Stomach smooth muscle (tissue), 2 donors: ENCODE data around the gene SP5.
"Not testable (repeated sequence)": the region's sequence is repeated elsewhere in the genome, so short reads cannot be mapped to it uniquely, and the experiment has no call there.

Experiments
- H3K27ac ChIP-seq: one replicate; pipeline ENCODE4 v1.7.0; 2013; ENCODE audit warnings: mild to moderate bottlenecking, low read length, inconsistent platforms
- H3K27me3 ChIP-seq, 2 donors: one replicate each; pipeline ENCODE4 v1.7.0; 2013; ENCODE audit warnings: low read length in 2 of 2; ENCODE audit not compliant: insufficient read depth in 2 of 2, control insufficient read depth in 1 of 2
- H3K36me3 ChIP-seq, 2 donors: one replicate each; pipeline ENCODE4 v1.7.0; 2013; ENCODE audit warnings: low read length in 2 of 2; ENCODE audit not compliant: control insufficient read depth in 2 of 2, insufficient read depth in 2 of 2
- H3K4me1 ChIP-seq: one replicate; pipeline ENCODE4 v1.7.0; 2013; ENCODE audit warnings: low read length; ENCODE audit not compliant: control insufficient read depth, insufficient read depth
- H3K4me3 ChIP-seq, 2 donors: one replicate each; pipeline ENCODE4 v1.7.0; 2013; ENCODE audit warnings: low read length in 2 of 2
- H3K9ac ChIP-seq, 2 donors: one replicate each; pipeline ENCODE4 v1.7.0; 2013; ENCODE audit warnings: low read length in 2 of 2, mild to moderate bottlenecking in 1 of 2
- H3K9me3 ChIP-seq, 2 donors: one replicate each; pipeline ENCODE4 v1.7.0; 2013; ENCODE audit warnings: low read length in 2 of 2; ENCODE audit not compliant: control insufficient read depth in 2 of 2
- donor health status: healthy.
- donor health status: Pancreatic carcinoma.

The SP5 gene

DNA sequence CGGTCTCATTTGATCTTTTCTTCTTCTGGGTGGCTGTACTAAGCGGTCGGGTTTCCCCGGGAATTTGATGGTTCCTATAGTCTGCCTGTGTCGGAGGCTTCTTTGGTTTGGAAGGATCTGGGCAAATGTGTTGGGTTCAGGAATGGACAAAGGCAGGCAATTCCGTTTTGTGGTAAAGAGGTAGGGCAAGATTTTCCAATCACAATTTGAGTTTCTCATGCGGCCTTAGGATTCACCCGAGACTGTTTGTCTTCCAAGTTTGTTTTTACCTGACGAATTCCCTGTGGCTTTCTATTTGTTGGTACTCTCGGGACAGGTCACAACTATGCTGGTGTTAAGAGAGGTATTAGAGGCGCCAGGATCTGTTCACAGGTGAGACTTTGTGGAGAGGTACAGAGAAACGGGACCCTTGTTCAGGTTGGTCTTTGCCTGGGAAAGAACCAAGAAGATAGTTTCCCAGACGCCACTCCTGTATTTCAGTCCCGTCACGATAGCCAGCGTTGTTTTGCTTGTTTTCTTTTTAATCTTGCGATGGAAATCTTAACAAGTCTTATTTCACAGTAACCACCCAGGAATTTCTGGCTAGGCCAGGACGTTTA, 3.0 kb downstream of the SP5 start:
- Histone ChIP-seq H3K4me3 (no peak overlapping the region), H3K9me3 (no peaks in the 10 kb centered on the region), H3K27ac (no peak overlapping the region)

DNA sequence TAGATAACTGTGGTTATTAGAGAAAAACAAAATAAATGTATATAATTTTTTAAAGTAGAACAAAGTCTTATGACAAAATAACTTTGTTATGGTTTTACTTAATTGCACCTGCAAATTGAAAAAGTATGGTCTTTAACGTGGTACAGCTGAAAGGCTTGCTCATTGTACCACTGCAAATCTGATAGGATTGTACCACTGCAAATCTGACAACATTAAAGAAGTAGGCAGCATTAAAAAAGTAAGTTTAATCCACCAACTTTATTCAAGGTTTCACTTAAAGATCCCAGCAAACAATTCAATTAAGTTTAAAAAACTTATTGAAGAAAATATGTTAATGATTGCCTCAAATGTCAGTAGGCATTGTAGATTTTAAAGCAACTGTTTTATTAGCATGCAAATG, 4.7 kb downstream of the SP5 start:
- peaks cover 23 to 49% of the 10 kb centered on the region in 2 donors for H3K27me3 ChIP-seq
- H3K36me3 ChIP-seq: no peaks in the 10 kb centered on the region
- no peak overlapping the region for H3K4me3 ChIP-seq
- H3K27ac ChIP-seq: no peak overlapping the region
- H3K9me3 ChIP-seq: no peaks in the 10 kb centered on the region
- peaks cover 20% of the 10 kb centered on the region for H3K4me1 ChIP-seq
- H3K9ac ChIP-seq: no peak overlapping the region

More for the DNA sequence above, 3.0 kb downstream of the SP5 start:
- Histone ChIP-seq H3K4me1 (peaks cover 34% of the 10 kb centered on the region), H3K27me3 (peaks cover 32 to 66% of the 10 kb centered on the region in 2 donors), H3K36me3 (no peaks in the 10 kb centered on the region), H3K9ac (no peak overlapping the region)

DNA sequence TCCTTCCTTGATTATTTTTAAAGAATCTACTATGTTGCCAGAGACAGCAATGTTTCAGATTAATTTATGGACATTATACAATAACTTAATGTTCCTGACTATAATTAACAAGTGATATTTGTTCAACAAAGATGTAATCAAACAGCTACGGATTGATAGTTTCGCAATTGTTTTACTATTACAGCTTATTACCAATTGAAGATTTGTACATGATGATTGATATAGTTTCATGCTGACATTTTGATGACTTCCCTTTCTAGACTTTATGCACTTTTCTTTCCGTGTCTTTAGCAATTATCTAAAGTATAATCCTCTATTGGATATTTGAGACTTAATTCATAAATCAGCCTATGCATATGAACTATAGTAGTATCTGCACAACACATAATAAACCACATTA, 6.5 kb downstream of the SP5 start:
- Histone ChIP-seq H3K4me1 (peaks cover 8% of the 10 kb centered on the region), H3K27me3 (peaks cover 18 to 32% of the 10 kb centered on the region in 2 donors)

DNA sequence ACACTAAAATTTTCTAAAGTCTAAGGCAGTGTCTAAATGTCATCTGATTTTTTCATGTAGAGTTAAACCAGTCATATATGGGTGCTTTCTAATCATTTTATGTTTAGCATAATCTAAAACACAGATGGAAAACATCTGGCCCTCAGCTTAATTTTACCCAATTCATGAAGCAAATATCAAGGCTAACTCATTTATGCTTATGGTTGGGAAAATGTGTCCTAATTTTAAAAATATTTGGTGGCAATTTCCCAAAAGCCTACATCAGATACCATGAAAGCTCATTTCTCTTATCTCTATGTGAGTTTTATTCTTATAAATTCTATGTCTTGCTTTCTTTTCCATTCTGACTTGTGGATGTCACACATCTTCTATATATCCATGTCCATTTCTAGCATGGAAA, 7.2 kb downstream of the SP5 start:
- H3K9me3 ChIP-seq: no peaks in the 10 kb centered on the region
- no peak overlapping the region for H3K4me3 ChIP-seq

More for the DNA sequence above, 6.5 kb downstream of the SP5 start:
- Histone ChIP-seq H3K27ac (no peak overlapping the region), H3K4me3 (no peak overlapping the region), H3K9me3 (no peaks in the 10 kb centered on the region), H3K36me3 (no peaks in the 10 kb centered on the region), H3K9ac (no peak overlapping the region)

DNA sequence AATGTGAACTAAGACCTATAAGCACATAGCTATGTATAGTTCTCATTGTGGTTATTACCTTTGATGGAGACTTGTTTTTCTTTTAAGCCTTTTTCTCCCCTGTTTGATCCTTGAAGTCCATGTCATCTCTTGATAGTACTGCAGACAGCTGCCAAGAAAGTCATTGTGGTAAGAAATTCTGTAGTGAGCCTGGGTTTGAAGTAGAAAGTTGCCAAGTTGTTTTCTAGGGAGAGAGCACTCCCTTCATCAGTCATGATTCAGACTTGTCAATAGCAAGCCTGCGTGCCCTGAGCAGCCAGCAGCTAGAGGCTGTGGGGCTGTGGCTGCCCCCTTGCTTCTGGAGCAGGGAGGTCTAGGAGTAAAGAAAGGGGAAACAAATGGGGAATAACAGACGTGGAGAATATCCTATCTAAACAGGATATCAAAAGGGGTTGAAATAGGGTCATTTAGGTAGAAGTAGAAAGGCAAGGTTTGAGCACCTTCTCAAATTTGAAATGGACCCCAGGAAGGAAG, 8.4 kb downstream of the SP5 start:
- no peak overlapping the region for H3K4me3 ChIP-seq
- H3K9me3 ChIP-seq: no peaks in the 10 kb centered on the region
- no peak overlapping the region for H3K27ac ChIP-seq
- no peaks in the 10 kb centered on the region for H3K36me3 ChIP-seq
- H3K27me3 ChIP-seq: peaks cover 2 to 15% of the 10 kb centered on the region in 2 donors
- H3K9ac ChIP-seq: no peak overlapping the region
- H3K4me1 ChIP-seq: no peaks in the 10 kb centered on the region

More for the DNA sequence above, 7.2 kb downstream of the SP5 start:
- H3K9ac ChIP-seq: no peak overlapping the region
- peaks cover 14 to 26% of the 10 kb centered on the region in 2 donors for H3K27me3 ChIP-seq
- H3K36me3 ChIP-seq: no peaks in the 10 kb centered on the region
- no peak overlapping the region for H3K27ac ChIP-seq
- peaks cover 2% of the 10 kb centered on the region for H3K4me1 ChIP-seq

DNA sequence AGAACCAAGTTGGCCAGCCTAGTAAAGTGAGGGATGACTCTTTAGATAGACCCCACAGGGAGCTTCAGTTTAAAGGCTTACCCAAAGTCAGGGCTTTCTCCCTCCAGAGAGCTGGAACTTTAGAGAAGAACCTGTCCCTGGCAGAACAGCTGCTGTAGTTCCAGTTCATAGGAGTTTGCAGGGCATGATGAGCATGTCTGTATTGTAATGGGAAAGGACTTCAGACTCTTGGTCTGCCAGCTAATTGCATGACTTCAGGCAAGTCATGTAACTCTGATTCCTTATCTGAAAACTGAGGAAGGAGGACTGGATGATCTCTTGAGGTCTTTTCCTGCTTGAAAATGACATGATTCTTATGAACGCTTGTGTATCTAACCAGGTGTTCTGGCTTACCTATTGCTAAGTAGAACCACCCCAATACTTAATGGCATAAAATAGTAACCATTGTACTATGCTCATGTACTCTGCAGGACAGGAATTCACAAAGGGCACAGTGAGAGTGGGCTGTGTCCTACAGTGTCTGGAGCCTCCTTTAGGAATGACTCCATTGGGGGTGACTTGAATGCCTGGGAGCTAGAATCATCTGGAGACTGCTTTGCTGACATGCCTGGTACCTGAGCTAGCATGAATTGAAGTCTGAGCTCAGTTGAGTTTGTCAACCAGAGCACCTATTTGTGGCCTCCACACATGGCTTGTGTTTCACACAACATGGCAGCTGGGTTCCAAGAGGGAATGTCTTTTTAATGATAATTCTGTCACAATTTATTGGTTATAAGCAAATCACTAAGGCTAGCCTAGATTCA, 18.9 kb downstream of the SP5 start:
- Histone ChIP-seq H3K4me3 (no peak overlapping the region), H3K36me3 (no peaks in the 10 kb centered on the region), H3K27me3 (no peaks in the 10 kb centered on the region), H3K9me3 (peaks cover 0 to 3% of the 10 kb centered on the region in 2 donors), H3K4me1 (no peaks in the 10 kb centered on the region), H3K27ac (no peak overlapping the region), H3K9ac (no peak overlapping the region)

DNA sequence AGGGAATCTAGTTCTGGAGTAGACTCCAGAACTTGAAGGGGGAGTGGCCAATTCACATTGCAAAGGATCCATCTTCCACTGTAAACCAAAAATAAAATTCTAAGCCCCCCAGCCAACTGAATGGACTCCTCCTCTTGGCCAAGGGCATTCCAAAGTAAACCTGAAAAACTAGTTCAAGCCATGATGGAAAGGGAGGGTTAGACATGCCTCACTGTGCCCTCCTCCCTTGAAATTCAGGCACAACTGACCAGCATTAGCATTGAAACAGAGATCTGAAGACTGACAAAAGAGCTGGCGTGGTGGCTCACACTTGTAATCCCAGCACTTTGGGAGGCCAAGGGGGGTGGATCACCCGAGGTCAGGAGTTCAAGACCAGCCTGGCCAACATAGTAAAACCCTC, 19.5 kb downstream of the SP5 start:
- not testable (repeated sequence) for H3K27me3 ChIP-seq, H3K36me3 ChIP-seq, H3K9me3 ChIP-seq, H3K4me3 ChIP-seq, H3K9ac ChIP-seq, H3K4me1 ChIP-seq, H3K27ac ChIP-seq

DNA sequence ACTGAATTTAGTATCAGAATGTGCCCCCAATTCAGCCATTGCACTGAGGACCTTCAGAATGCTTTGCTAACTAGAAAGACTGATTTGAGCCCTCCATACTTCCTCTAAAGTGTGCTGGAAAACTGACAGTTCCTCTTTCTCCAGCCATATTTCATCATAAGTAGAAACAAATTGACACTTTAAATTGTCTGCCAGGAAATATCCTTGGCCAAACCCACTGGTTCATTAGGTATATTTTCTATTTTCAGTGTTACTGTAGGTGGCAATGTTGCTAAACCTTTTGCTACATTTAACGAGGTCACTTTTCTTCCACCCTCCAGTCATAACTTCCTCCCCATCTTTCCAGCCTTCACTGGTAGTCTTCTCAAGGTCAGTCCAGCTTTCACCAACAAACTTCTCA, 21.5 kb downstream of the SP5 start:
- H3K36me3 ChIP-seq: no peaks in the 10 kb centered on the region
- no peak overlapping the region for H3K27ac ChIP-seq
- H3K27me3 ChIP-seq: no peaks in the 10 kb centered on the region
- H3K9me3 ChIP-seq: peaks cover 0 to 3% of the 10 kb centered on the region in 2 donors
- no peak overlapping the region for H3K4me3 ChIP-seq
- no peaks in the 10 kb centered on the region for H3K4me1 ChIP-seq
- H3K9ac ChIP-seq: no peak overlapping the region

DNA sequence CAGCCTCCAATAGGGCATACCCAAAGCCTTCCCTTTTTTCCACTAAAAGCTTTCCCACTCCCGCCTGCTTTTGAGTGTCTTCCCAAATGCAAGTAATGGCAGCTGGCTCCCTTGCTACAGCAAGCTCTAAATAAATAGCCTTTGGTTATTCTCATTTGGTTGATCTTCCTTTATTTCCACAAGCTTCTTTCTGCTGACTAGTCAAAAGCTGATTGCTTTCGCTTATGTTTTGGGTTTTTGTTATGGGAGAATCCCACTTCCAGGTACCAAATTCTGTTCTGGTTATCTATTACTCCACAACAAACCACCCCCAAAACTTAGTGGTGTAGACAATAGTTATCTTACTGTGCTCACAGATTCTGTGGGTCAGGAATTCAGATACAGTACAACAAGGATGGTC, 22.3 kb downstream of the SP5 start:
- Histone ChIP-seq H3K27ac (no peak overlapping the region), H3K9me3 (peaks cover 0 to 3% of the 10 kb centered on the region in 2 donors), H3K9ac (no peak overlapping the region), H3K27me3 (peaks cover 0 to 3% of the 10 kb centered on the region in 2 donors), H3K4me1 (no peaks in the 10 kb centered on the region), H3K36me3 (no peaks in the 10 kb centered on the region), H3K4me3 (no peak overlapping the region)

DNA sequence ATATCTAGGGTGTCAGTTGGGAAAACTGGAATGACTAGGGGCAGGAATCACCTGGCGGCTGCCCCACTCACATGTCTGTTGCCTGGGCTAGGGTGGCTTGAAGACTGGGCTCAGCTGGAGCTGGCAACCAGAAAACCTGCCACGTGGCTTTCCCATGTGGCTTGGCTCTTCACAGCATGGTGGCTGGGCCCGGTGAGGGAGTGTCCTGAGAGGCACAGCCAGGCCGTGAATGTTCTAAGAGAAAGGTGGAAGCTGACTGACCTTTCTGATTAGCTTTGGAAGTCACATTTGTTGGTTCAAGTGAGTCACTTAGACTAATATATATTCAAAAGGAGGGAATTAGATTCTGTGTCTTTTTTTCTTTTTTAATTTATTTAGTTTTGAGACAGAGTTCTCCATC, 22.7 kb downstream of the SP5 start:
- Histone ChIP-seq H3K4me3 (no peak overlapping the region), H3K4me1 (no peaks in the 10 kb centered on the region), H3K27ac (no peak overlapping the region), H3K9ac (no peak overlapping the region), H3K27me3 (peaks cover 0 to 3% of the 10 kb centered on the region in 2 donors), H3K9me3 (peaks cover 0 to 3% of the 10 kb centered on the region in 2 donors), H3K36me3 (no peaks in the 10 kb centered on the region)

DNA sequence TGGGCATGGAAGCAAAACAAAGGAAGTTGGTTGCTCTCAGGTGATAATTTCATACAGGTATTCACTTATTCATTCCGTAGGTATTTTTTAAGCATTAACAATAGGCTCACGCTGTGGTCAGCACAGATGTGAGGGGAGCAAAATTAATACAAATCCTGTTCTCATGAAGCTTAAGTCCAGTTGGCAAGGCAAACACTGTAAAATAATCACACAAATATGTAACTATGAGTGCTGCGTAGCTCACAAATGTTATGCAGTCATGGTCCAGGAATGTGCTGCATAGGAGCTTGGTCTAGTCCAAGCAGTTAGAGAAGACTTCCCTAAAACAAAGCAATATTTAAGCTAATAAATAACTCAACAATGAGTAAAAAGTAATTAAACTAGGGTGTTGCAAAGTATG, 23.9 kb downstream of the SP5 start:
- H3K27ac ChIP-seq: no peak overlapping the region
- no peaks in the 10 kb centered on the region for H3K4me1 ChIP-seq
- peaks cover 0 to 3% of the 10 kb centered on the region in 2 donors for H3K9me3 ChIP-seq
- no peak overlapping the region for H3K4me3 ChIP-seq
- peaks cover 3 to 4% of the 10 kb centered on the region in 2 donors for H3K27me3 ChIP-seq
- no peaks in the 10 kb centered on the region for H3K36me3 ChIP-seq
- no peak overlapping the region for H3K9ac ChIP-seq
